ENCODE measurements around the gene CHSY1. TPM values are rescaled to one million over a fixed set of nuclear protein-coding genes. Genes with fewer than 3 reads are reported as not detected.

The CHSY1 gene
- total and polyA plus RNA-seq, 2 experiments from 2014 or later = 5.2 to 31.3 TPM

- in situ Hi-C loops (cut with MboI) = no loop called here
- Histone ChIP-seq H3K79me2 (ENCODE audit: insufficient read depth) (no peaks in the 10 kb centered on the region), H3K9me2 (ENCODE audit: insufficient read depth) (no peaks in the 10 kb centered on the region), H4K20me1 (ENCODE audit: insufficient read depth) (no peaks in the 10 kb centered on the region), H3K27ac (no peak overlapping the region), H3K27me3 (replicated peaks; ENCODE audit: insufficient read depth) (no peaks in the 10 kb centered on the region), H3K4me1 (ENCODE audit: insufficient read depth) (no peaks in the 10 kb centered on the region), H3K9me3 (ENCODE audit: low read depth) (no peaks in the 10 kb centered on the region), H3K9ac (no peak overlapping the region), H3F3A (ENCODE audit: insufficient read depth) (no peaks in the 10 kb centered on the region), H3K4me3 (no peak overlapping the region), H3K36me3 (ENCODE audit: low read depth) (no peaks in the 10 kb centered on the region), H3K4me2 (ENCODE audit: unreplicated experiment) (no peak overlapping the region), H2AFZ (no peak overlapping the region)
- no peak for DNase-seq
- TF ChIP-seq EZH2phosphoT487 (IDR thresholded peaks at IDR 0.05; ENCODE audit: insufficient read depth, low read depth) (no peak), EZH2 (IDR thresholded peaks at IDR 0.05; ENCODE audit: insufficient read depth, poor library complexity, severe bottlenecking) (no peak)
- 64 to 79% methylated on average over 6 of the region's 6 CpGs for WGBS, 2 experiments (ENCODE audit: low coverage in 1 of 2, low lambda C conversion rate in 2 of 2, missing lambda C conversion rate in 2 of 2)
Measured at GRCh38 chr15:101157721-101158120, 94.1 kb downstream of the CHSY1 start.

- no peak for DNase-seq
- TF ChIP-seq EZH2phosphoT487 (IDR thresholded peaks at IDR 0.05; ENCODE audit: insufficient read depth, low read depth) = no peak
- no peak for TF ChIP-seq EZH2 (IDR thresholded peaks at IDR 0.05; ENCODE audit: insufficient read depth, poor library complexity, severe bottlenecking)
- H3K27me3 ChIP-seq (replicated peaks; ENCODE audit: insufficient read depth) = no peaks in the 10 kb centered on the region
- no peak overlapping the region for H3K27ac ChIP-seq
- H3K9me3 ChIP-seq (ENCODE audit: low read depth) = no peaks in the 10 kb centered on the region
- H2AFZ ChIP-seq = no peak overlapping the region
- H3K36me3 ChIP-seq (ENCODE audit: low read depth) = no peaks in the 10 kb centered on the region
- no peaks in the 10 kb centered on the region for H4K20me1 ChIP-seq (ENCODE audit: insufficient read depth)
- H3F3A ChIP-seq (ENCODE audit: insufficient read depth) = no peaks in the 10 kb centered on the region
- 78 to 79% methylated on average over 21 of the region's 21 CpGs for WGBS, 2 experiments (ENCODE audit: low coverage in 1 of 2, low lambda C conversion rate in 2 of 2, missing lambda C conversion rate in 2 of 2)
- no peak overlapping the region for H3K4me3 ChIP-seq
- no peak overlapping the region for H3K9ac ChIP-seq
- in situ Hi-C loops (cut with MboI) = no loop called here
- H3K9me2 ChIP-seq (ENCODE audit: insufficient read depth) = no peaks in the 10 kb centered on the region
- no peak overlapping the region for H3K4me2 ChIP-seq (ENCODE audit: unreplicated experiment)
- no peaks in the 10 kb centered on the region for H3K79me2 ChIP-seq (ENCODE audit: insufficient read depth)
- H3K4me1 ChIP-seq (ENCODE audit: insufficient read depth) = no peaks in the 10 kb centered on the region
Measured at GRCh38 chr15:101156509-101157159, 95.2 kb downstream of the CHSY1 start.

- Histone ChIP-seq H2AFZ (no peak overlapping the region), H3K27me3 (replicated peaks; ENCODE audit: insufficient read depth) (no peaks in the 10 kb centered on the region), H3K36me3 (ENCODE audit: low read depth) (no peaks in the 10 kb centered on the region), H3K4me2 (ENCODE audit: unreplicated experiment) (no peak overlapping the region), H3K4me1 (ENCODE audit: insufficient read depth) (no peaks in the 10 kb centered on the region), H3K27ac (no peak overlapping the region), H3F3A (ENCODE audit: insufficient read depth) (no peaks in the 10 kb centered on the region), H4K20me1 (ENCODE audit: insufficient read depth) (no peaks in the 10 kb centered on the region), H3K9ac (no peak overlapping the region), H3K4me3 (no peak overlapping the region), H3K79me2 (ENCODE audit: insufficient read depth) (no peaks in the 10 kb centered on the region), H3K9me3 (ENCODE audit: low read depth) (no peaks in the 10 kb centered on the region), H3K9me2 (ENCODE audit: insufficient read depth) (no peaks in the 10 kb centered on the region)
- DNase-seq = no peak
- in situ Hi-C loops (cut with MboI) = no loop called here
- 71 to 72% methylated on average over 5 to 6 of the region's 6 CpGs for WGBS, 2 experiments (ENCODE audit: low coverage in 1 of 2, low lambda C conversion rate in 2 of 2, missing lambda C conversion rate in 2 of 2)
- TF ChIP-seq EZH2 (IDR thresholded peaks at IDR 0.05; ENCODE audit: insufficient read depth, poor library complexity, severe bottlenecking) (no peak), EZH2phosphoT487 (IDR thresholded peaks at IDR 0.05; ENCODE audit: insufficient read depth, low read depth) (no peak)
Measured at GRCh38 chr15:101156061-101156460, 95.8 kb downstream of the CHSY1 start.

- H3F3A ChIP-seq (ENCODE audit: insufficient read depth) = no peaks in the 10 kb centered on the region
- DNase-seq = no peak
- H3K4me2 ChIP-seq (ENCODE audit: unreplicated experiment) = no peak overlapping the region
- WGBS, 2 experiments (ENCODE audit: low coverage in 1 of 2, low lambda C conversion rate in 2 of 2, missing lambda C conversion rate in 2 of 2) = 89% methylated on average over 19 of the region's 19 CpGs
- H3K27ac ChIP-seq = no peak overlapping the region
- no peaks in the 10 kb centered on the region for H3K9me3 ChIP-seq (ENCODE audit: low read depth)
- H3K79me2 ChIP-seq (ENCODE audit: insufficient read depth) = no peaks in the 10 kb centered on the region
- H2AFZ ChIP-seq = no peak overlapping the region
- H3K4me3 ChIP-seq = no peak overlapping the region
- H3K9me2 ChIP-seq (ENCODE audit: insufficient read depth) = no peaks in the 10 kb centered on the region
- no peaks in the 10 kb centered on the region for H3K27me3 ChIP-seq (replicated peaks; ENCODE audit: insufficient read depth)
- in situ Hi-C loops (cut with MboI) = no loop called here
- H3K36me3 ChIP-seq (ENCODE audit: low read depth) = no peaks in the 10 kb centered on the region
- H3K9ac ChIP-seq = no peak overlapping the region
- no peaks in the 10 kb centered on the region for H3K4me1 ChIP-seq (ENCODE audit: insufficient read depth)
- no peak for TF ChIP-seq EZH2phosphoT487 (IDR thresholded peaks at IDR 0.05; ENCODE audit: insufficient read depth, low read depth)
- TF ChIP-seq EZH2 (IDR thresholded peaks at IDR 0.05; ENCODE audit: insufficient read depth, poor library complexity, severe bottlenecking) = no peak
- H4K20me1 ChIP-seq (ENCODE audit: insufficient read depth) = no peaks in the 10 kb centered on the region
Measured at GRCh38 chr15:101153801-101154656, 97.8 kb downstream of the CHSY1 start.

Measured in GM23248 (cell line).